GM12878 (cell line): ENCODE results near the gene ARHGEF10L. TPM values are rescaled to one million over a fixed set of nuclear protein-coding genes. Genes with fewer than 3 reads are reported as not detected.

Experiments used
- ATAC-seq: fragments of 200-7000 bp; cut with Tn5 transposase; 3 replicates; pipeline ENCODE4 v1.9.1; 2020; ENCODE audit warnings: mild to moderate bottlenecking, moderate library complexity
- BruUV-seq: library from RNA; stranded (reverse); fragments of 400-500 nt; replicated peaks from 2 replicates; lab custom pipeline; 2021; lab: Mats Ljungman, UMichigan
- CTCF ChIA-PET: fragments of 300-600 bp; sonication (Branson Sonifier 250); formaldehyde crosslinking; extraction: SDS; loops from one replicate; lab custom pipeline; 2021; ENCODE audit warnings: inconsistent platforms; lab: Yijun Ruan, JAX
- POLR2A ChIA-PET: fragments of 350-600 bp; formaldehyde crosslinking; extraction: SDS; loops from one replicate; lab custom pipeline; 2021; ENCODE audit warnings: inconsistent platforms; lab: Charles Lee
- RAD21 ChIA-PET: fragments of 300-600 bp; sonication (Branson Sonifier 250); formaldehyde crosslinking; loops from one replicate; lab custom pipeline; 2023; ENCODE audit warnings: antibody characterized with exemption; ENCODE audit not compliant: unreplicated experiment; lab: Charles Lee
- SMC1A ChIA-PET: fragments of 300-600 bp; sonication (Branson Sonifier 250); formaldehyde crosslinking; loops from one replicate; lab custom pipeline; 2023; ENCODE audit not compliant: unreplicated experiment, uncharacterized antibody; lab: Charles Lee
- DNase-seq: peaks from one replicate; pipeline ENCODE4 v3.0.0-alpha.2; 2011; ENCODE audit warnings: low read depth, low spot score
- FAIRE-seq: peaks from 3 replicates; lab custom pipeline; 2011; peaks lifted over from hg19 to GRCh38; lab: Jason Lieb, UNC
- H2AFZ ChIP-seq: 2 replicates; pipeline ENCODE4 v1.6.0; 2011; ENCODE audit warnings: low read depth, low read length, control low read depth; ENCODE audit not compliant: control insufficient read depth
- H3K27ac ChIP-seq: 2 replicates; pipeline ENCODE4 v1.5.1; 2011; ENCODE audit warnings: control low read depth; ENCODE audit not compliant: control insufficient read depth, insufficient read depth
- H3K27me3 ChIP-seq, 2 experiments: replicated peaks in 1 of 2; 2 replicates each; pipeline versions ENCODE4 v1.6.0 to v1.6.1; 2011; ENCODE audit warnings: low read length in 1 of 2; ENCODE audit not compliant: control insufficient read depth in 2 of 2, insufficient read depth in 2 of 2
- H3K36me3 ChIP-seq, 2 experiments: 2 replicates each; pipeline ENCODE4 v1.5.1; 2011; ENCODE audit warnings: low read length in 1 of 2; ENCODE audit not compliant: control insufficient read depth in 2 of 2, insufficient read depth in 2 of 2
- H3K4me1 ChIP-seq: 2 replicates; pipeline ENCODE4 v1.6.1; 2011; ENCODE audit warnings: mild to moderate bottlenecking, low read length, moderate library complexity, mixed read lengths; ENCODE audit not compliant: control insufficient read depth, insufficient read depth
- H3K4me2 ChIP-seq: 2 replicates; pipeline ENCODE4 v1.6.0; 2011; ENCODE audit warnings: control low read depth; ENCODE audit not compliant: control insufficient read depth, insufficient read depth
- H3K4me3 ChIP-seq: fragments of 200-600 bp; sonication (generic); 2 replicates; pipeline ENCODE4 v1.5.1; 2016
- H3K79me2 ChIP-seq: 2 replicates; pipeline ENCODE4 v1.6.0; 2011; ENCODE audit warnings: low read length; ENCODE audit not compliant: control insufficient read depth, insufficient read depth
- H3K9ac ChIP-seq: 2 replicates; pipeline ENCODE4 v1.8.0; 2011; ENCODE audit warnings: low read length, control low read depth, mixed read lengths; ENCODE audit not compliant: control insufficient read depth, insufficient read depth
- H3K9me3 ChIP-seq: replicated peaks from 3 replicates; pipeline ENCODE4 v1.5.1; 2011; ENCODE audit warnings: mild to moderate bottlenecking, low read length; ENCODE audit not compliant: control insufficient read depth, insufficient read depth
- H4K20me1 ChIP-seq: 2 replicates; pipeline ENCODE4 v1.6.0; 2011; ENCODE audit not compliant: control insufficient read depth, insufficient read depth
- CUX1 ChIP-seq: IDR thresholded peaks from 2 replicates; pipeline ENCODE4 v1.6.1; 2012; ENCODE audit warnings: improper control_type of control experiment, low read depth, low read length; ENCODE audit not compliant: insufficient replicate concordance
- NKRF ChIP-seq: fragments of 450-650 bp; conservative IDR thresholded peaks from 2 replicates; pipeline ENCODE4 v1.6.1; 2017; ENCODE audit warnings: mild to moderate bottlenecking, moderate library complexity
- SMC3 ChIP-seq: IDR thresholded peaks from 2 replicates; pipeline ENCODE4 v1.6.1; 2011; ENCODE audit warnings: low read length, improper control_type of control experiment, borderline replicate concordance
- SP1 ChIP-seq: IDR thresholded peaks from one replicate; pipeline ENCODE4 v1.6.1; 2011; ENCODE audit warnings: low read depth, low read length
- STAT1 ChIP-seq: fragments of 450-650 bp; conservative IDR thresholded peaks from 2 replicates; pipeline ENCODE4 v1.6.1; 2014; ENCODE audit warnings: antibody characterized with exemption, mild to moderate bottlenecking
- ZNF207 ChIP-seq: fragments of 450-650 bp; IDR thresholded peaks from 2 replicates; pipeline ENCODE4 v1.6.1; 2014; ENCODE audit warnings: antibody characterized with exemption, mild to moderate bottlenecking, borderline replicate concordance
- WGBS: methylation state at CpG from one replicate; pipeline ENCODE4 v1.1.6; 2016; ENCODE audit warnings: low lambda C conversion rate; ENCODE audit not compliant: insufficient replicate concordance, insufficient coverage; ENCODE audit errors: missing lambda C conversion rate; 5-methylcytosine and 5-hydroxymethylcytosine counted together
- in situ Hi-C: fragments of 300-500 bp; cut with MboI; formaldehyde crosslinking; loops from 9 replicates; pipeline ENCODE4 v1.14.3; 2018; ENCODE audit warnings: mixed read lengths
- intact Hi-C: fragments of 100-400 bp; cut with micrococcal nuclease; formaldehyde crosslinking; loops from one replicate; pipeline ENCODE4 v1.14.2; 2022; ENCODE audit not compliant: unreplicated experiment
- polyA plus RNA-seq, 11 experiments: library from polyadenylated mRNA; depleted of rRNA in 4 of 11; unstranded in 6 of 11; stranded (reverse) in 5 of 11; fragments of >200 nt; fragmentation: Nextera tagmentation in 4 of 11; fragmentation: Illumina TruSeq in 1 of 11; extraction: Ambion mirVana in 4 of 11; extraction: Trizol in 1 of 11; gene quantifications; 1 replicate in 1 of 11; 2 replicates in 10 of 11; pipeline versions ENCODE4 v1.2.1 to v1.2.3, GENCODE V29; 2011 to 2016; ENCODE audit warnings: inconsistent platforms in 2 of 11, missing spikeins in 2 of 11, low read depth in 1 of 11
- total RNA-seq, 4 experiments: library from RNA; depleted of rRNA in 3 of 4; stranded (reverse); fragments of >200 nt in 3 of 4; fragmentation: Illumina TruSeq in 1 of 4; extraction: Trizol in 1 of 4; gene quantifications; 2 replicates each; pipeline versions ENCODE4 v1.2.1 to v1.2.3, GENCODE V29; 2013 to 2021

Gene ARHGEF10L
- total and polyA plus RNA-seq, 10 of the 15 experiments (the other 5 are each of a cell fraction or from before 2014, with no cell fraction given): 0.05 to 0.94 (median 0.28) TPM; not detected in 2

- WGBS: 39% methylated on average over 5 of the region's 5 CpGs
- RAD21 ChIA-PET: no interaction called here
- H3K4me3 ChIP-seq: no peak overlapping the region
- intact Hi-C loops: no loop called here
- no peak overlapping the region for H3K4me2 ChIP-seq
- H4K20me1 ChIP-seq: no peaks in the 10 kb centered on the region
- SMC1A ChIA-PET: interaction anchor here (2.6 kb wide), 1 partner anchor 9 kb away, joined by 10 read pairs; no protein-coding TSS in a partner anchor
- peaks cover 0 to 3% of the 10 kb centered on the region in 2 experiments; a peak in 3 of 4 replicates for H3K27me3 ChIP-seq
- FAIRE-seq (no peak), ATAC-seq (no peak), DNase-seq (no peak)
- H3K4me1 ChIP-seq: no peaks in the 10 kb centered on the region
- BruUV-seq: no TSS peak
- no peaks in the 10 kb centered on the region for H3K79me2 ChIP-seq
- no peaks in the 10 kb centered on the region for H3K9me3 ChIP-seq
- TF ChIP-seq STAT1 (no peak), ZNF207 (no peak), SMC3 (no peak), NKRF (no peak), SP1 (no peak), CUX1 (no peak)
- no peak overlapping the region for H2AFZ ChIP-seq
- CTCF ChIA-PET: no interaction called here
- in situ Hi-C loops: no loop called here
- H3K36me3 ChIP-seq: no peaks in the 10 kb centered on the region
- POLR2A ChIA-PET: interaction anchor here (0.5 kb wide), 1 partner anchor 18 kb away, joined by 4 read pairs; no protein-coding TSS in a partner anchor
- no peak overlapping the region for H3K9ac ChIP-seq
- no peak overlapping the region for H3K27ac ChIP-seq
These were observed 22.9 kb downstream of the ARHGEF10L start for GRCh38 chr1:17562375-17562774.
